ENCODE measurements around the gene WFDC5. TPM values are rescaled to one million over a fixed set of nuclear protein-coding genes. Genes with fewer than 3 reads are reported as not detected.

The WFDC5 gene
- total and polyA plus RNA-seq, 10 of the 15 experiments (the other 5 are each of a cell fraction or from before 2014, with no cell fraction given) = 0.20 to 0.26 (median 0.21) TPM; not detected in 7

GRCh38 chr20:45110301-45110700 is 4.7 kb downstream of the WFDC5 start:
- FAIRE-seq = no peak
- Histone ChIP-seq H3K9ac (ENCODE audit: control insufficient read depth, insufficient read depth, low read length) (no peak overlapping the region), H3K36me3 (ENCODE audit: control insufficient read depth in 2 of 2, insufficient read depth in 2 of 2, low read length in 1 of 2) (no peaks in the 10 kb centered on the region), H3K4me2 (ENCODE audit: control insufficient read depth, insufficient read depth) (no peak overlapping the region), H4K20me1 (ENCODE audit: control insufficient read depth, insufficient read depth) (no peaks in the 10 kb centered on the region), H3K27ac (ENCODE audit: control insufficient read depth, insufficient read depth) (no peak overlapping the region), H3K4me3 (no peak overlapping the region), H3K27me3 (replicated peaks in 1 of 2; ENCODE audit: control insufficient read depth in 2 of 2, insufficient read depth in 2 of 2, low read length in 1 of 2) (peaks cover 2 to 3% of the 10 kb centered on the region in 2 experiments; a peak in 3 of 4 replicates), H3K4me1 (ENCODE audit: control insufficient read depth, insufficient read depth, low read length) (no peaks in the 10 kb centered on the region), H3K79me2 (ENCODE audit: control insufficient read depth, insufficient read depth, low read length) (no peaks in the 10 kb centered on the region), H2AFZ (ENCODE audit: control insufficient read depth, low read depth, low read length) (no peak overlapping the region), H3K9me3 (replicated peaks; ENCODE audit: control insufficient read depth, insufficient read depth, low read length) (no peaks in the 10 kb centered on the region)
- in situ Hi-C loops (cut with MboI) = no loop called here
- BruUV-seq (replicated peaks) = no TSS peak
- DNase-seq (ENCODE audit: low read depth, low spot score) = no peak
- ATAC-seq = no peak
- ChIA-PET SMC1A (ENCODE audit: uncharacterized antibody, unreplicated experiment) (interaction anchor here (1.1 to 6.4 kb wide), 3 partner anchors 61 to 99 kb away, joined by 3 to 25 read pairs (median 14); no protein-coding TSS in a partner anchor), RAD21 (ENCODE audit: unreplicated experiment) (no interaction called here), CTCF (interaction anchor here (0.7 to 6.8 kb wide), 10 partner anchors 11 to 185 kb away, joined by 3 to 67 read pairs (median 8); no protein-coding TSS in a partner anchor), POLR2A (interaction anchor here (0.5 kb wide), 1 partner anchor 148 kb away, joined by 4 read pairs; no protein-coding TSS in a partner anchor)
- 58% methylated on average over 11 of the region's 11 CpGs for WGBS (ENCODE audit: insufficient coverage, insufficient replicate concordance, low lambda C conversion rate, missing lambda C conversion rate)
- no peak for TF ChIP-seq SMAD1 (IDR thresholded peaks at IDR 0.05; ENCODE audit: low read depth, partially characterized antibody)
- TF ChIP-seq HCFC1 (IDR thresholded peaks at IDR 0.05; ENCODE audit: low read length) = no peak
- no peak for TF ChIP-seq CREB1 (IDR thresholded peaks at IDR 0.05; ENCODE audit: low read depth)
- no peak for TF ChIP-seq STAT1 (conservative IDR thresholded peaks at IDR 0.05)
- TF ChIP-seq NRF1 (conservative IDR thresholded peaks at IDR 0.05; ENCODE audit: low read depth, low read length) = no peak
- intact Hi-C loops (cut with micrococcal nuclease; ENCODE audit: unreplicated experiment) = no loop called here

GRCh38 chr20:45109634-45110033 is 5.3 kb downstream of the WFDC5 start:
- FAIRE-seq = no peak
- Histone ChIP-seq H3K27ac (ENCODE audit: control insufficient read depth, insufficient read depth) (no peak overlapping the region), H3K79me2 (ENCODE audit: control insufficient read depth, insufficient read depth, low read length) (no peaks in the 10 kb centered on the region), H3K4me1 (ENCODE audit: control insufficient read depth, insufficient read depth, low read length) (no peaks in the 10 kb centered on the region), H3K9ac (ENCODE audit: control insufficient read depth, insufficient read depth, low read length) (no peak overlapping the region), H3K36me3 (ENCODE audit: control insufficient read depth in 2 of 2, insufficient read depth in 2 of 2, low read length in 1 of 2) (no peaks in the 10 kb centered on the region), H3K4me3 (no peak overlapping the region), H3K4me2 (ENCODE audit: control insufficient read depth, insufficient read depth) (no peak overlapping the region), H2AFZ (ENCODE audit: control insufficient read depth, low read depth, low read length) (no peak overlapping the region), H4K20me1 (ENCODE audit: control insufficient read depth, insufficient read depth) (no peaks in the 10 kb centered on the region), H3K9me3 (replicated peaks; ENCODE audit: control insufficient read depth, insufficient read depth, low read length) (no peaks in the 10 kb centered on the region), H3K27me3 (replicated peaks in 1 of 2; ENCODE audit: control insufficient read depth in 2 of 2, insufficient read depth in 2 of 2, low read length in 1 of 2) (peaks cover 2 to 3% of the 10 kb centered on the region in 2 experiments; a peak in 3 of 4 replicates)
- intact Hi-C loops (cut with micrococcal nuclease; ENCODE audit: unreplicated experiment) (no loop called here), in situ Hi-C loops (cut with MboI) (no loop called here)
- no peak for DNase-seq (ENCODE audit: low read depth, low spot score)
- SMC1A ChIA-PET (ENCODE audit: uncharacterized antibody, unreplicated experiment) = interaction anchor here (1.1 to 6.4 kb wide), 2 partner anchors 66 to 98 kb away, joined by 3 to 25 read pairs; no protein-coding TSS in a partner anchor
- POLR2A ChIA-PET = no interaction called here
- CTCF ChIA-PET = interaction anchor here (0.7 to 5.9 kb wide), 4 partner anchors 12 to 185 kb away, joined by 3 to 67 read pairs (median 22); no protein-coding TSS in a partner anchor
- no TSS peak for BruUV-seq (replicated peaks)
- WGBS (ENCODE audit: insufficient coverage, insufficient replicate concordance, low lambda C conversion rate, missing lambda C conversion rate) = 63% methylated on average over 8 of the region's 8 CpGs
- RAD21 ChIA-PET (ENCODE audit: unreplicated experiment) = interaction anchor here (0.5 kb wide), 1 partner anchor 14 kb away, joined by 4 read pairs; no protein-coding TSS in a partner anchor
- ATAC-seq = no peak
- TF ChIP-seq, protein P1, sequence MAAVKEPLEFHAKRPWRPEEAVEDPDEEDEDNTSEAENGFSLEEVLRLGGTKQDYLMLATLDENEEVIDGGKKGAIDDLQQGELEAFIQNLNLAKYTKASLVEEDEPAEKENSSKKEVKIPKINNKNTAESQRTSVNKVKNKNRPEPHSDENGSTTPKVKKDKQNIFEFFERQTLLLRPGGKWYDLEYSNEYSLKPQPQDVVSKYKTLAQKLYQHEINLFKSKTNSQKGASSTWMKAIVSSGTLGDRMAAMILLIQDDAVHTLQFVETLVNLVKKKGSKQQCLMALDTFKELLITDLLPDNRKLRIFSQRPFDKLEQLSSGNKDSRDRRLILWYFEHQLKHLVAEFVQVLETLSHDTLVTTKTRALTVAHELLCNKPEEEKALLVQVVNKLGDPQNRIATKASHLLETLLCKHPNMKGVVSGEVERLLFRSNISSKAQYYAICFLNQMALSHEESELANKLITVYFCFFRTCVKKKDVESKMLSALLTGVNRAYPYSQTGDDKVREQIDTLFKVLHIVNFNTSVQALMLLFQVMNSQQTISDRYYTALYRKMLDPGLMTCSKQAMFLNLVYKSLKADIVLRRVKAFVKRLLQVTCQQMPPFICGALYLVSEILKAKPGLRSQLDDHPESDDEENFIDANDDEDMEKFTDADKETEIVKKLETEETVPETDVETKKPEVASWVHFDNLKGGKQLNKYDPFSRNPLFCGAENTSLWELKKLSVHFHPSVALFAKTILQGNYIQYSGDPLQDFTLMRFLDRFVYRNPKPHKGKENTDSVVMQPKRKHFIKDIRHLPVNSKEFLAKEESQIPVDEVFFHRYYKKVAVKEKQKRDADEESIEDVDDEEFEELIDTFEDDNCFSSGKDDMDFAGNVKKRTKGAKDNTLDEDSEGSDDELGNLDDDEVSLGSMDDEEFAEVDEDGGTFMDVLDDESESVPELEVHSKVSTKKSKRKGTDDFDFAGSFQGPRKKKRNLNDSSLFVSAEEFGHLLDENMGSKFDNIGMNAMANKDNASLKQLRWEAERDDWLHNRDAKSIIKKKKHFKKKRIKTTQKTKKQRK (IDR thresholded peaks at IDR 0.05; ENCODE audit: low read depth, low read length) = no peak
- TF ChIP-seq FOS (IDR thresholded peaks at IDR 0.05; ENCODE audit: borderline replicate concordance, extremely low read depth, insufficient read length) (no peak), STAT1 (conservative IDR thresholded peaks at IDR 0.05) (no peak), TARDBP (IDR thresholded peaks at IDR 0.05; ENCODE audit: borderline replicate concordance) (no peak), POLR2AphosphoS5 (IDR thresholded peaks at IDR 0.05; ENCODE audit: low read length) (no peak), ZNF622 (IDR thresholded peaks at IDR 0.05) (no peak), IKZF1 (conservative IDR thresholded peaks at IDR 0.05) (no peak), NR2C1 (IDR thresholded peaks at IDR 0.05) (no peak), SP1 (IDR thresholded peaks at IDR 0.05; ENCODE audit: low read depth, low read length) (no peak), TCF12 (IDR thresholded peaks at IDR 0.05; ENCODE audit: low read depth, low read length) (no peak), POLR2A (IDR thresholded peaks at IDR 0.05; ENCODE audit: low read depth, low read length) (no peak), BHLHE40 (IDR thresholded peaks at IDR 0.05; ENCODE audit: borderline replicate concordance in 1 of 2, low read depth in 2 of 2, low read length in 1 of 2) (no peak), TCF3 (IDR thresholded peaks at IDR 0.05; ENCODE audit: borderline replicate concordance, insufficient read depth, low read depth, low read length) (no peak)
